Central memory CD8-positive, alpha-beta T cell (primary cell): ENCODE results near the gene TXLNA.

Source experiments
- ATAC-seq: fragments of 150-1000 bp; cut with Tn5 transposase; replicated peaks from 2 replicates; pipeline ENCODE4 v1.10.0; 2022; ENCODE audit warnings: mild to moderate bottlenecking, moderate FRiP score, moderate number of reproducible peaks; ENCODE audit not compliant: poor library complexity, severe bottlenecking; ENCODE audit errors: extremely low read depth
- DNase-seq, 2 donors: peaks; one replicate each; pipeline ENCODE4 v3.0.0; 2021; ENCODE audit warnings: low spot score in 2 of 2
- H3K27ac Mint-ChIP-seq: one replicate; pipeline ENCODE4 v1.8.0; 2022; ENCODE audit warnings: low read depth, mild to moderate bottlenecking, moderate library complexity, mixed read lengths
- H3K27me3 Mint-ChIP-seq: one replicate; pipeline ENCODE4 v1.8.0; 2022; ENCODE audit warnings: mixed read lengths
- H3K36me3 Mint-ChIP-seq: one replicate; pipeline ENCODE4 v1.8.0; 2022; ENCODE audit warnings: mild to moderate bottlenecking, moderate library complexity, mixed read lengths; ENCODE audit not compliant: insufficient read depth
- H3K4me1 Mint-ChIP-seq: one replicate; pipeline ENCODE4 v1.8.0; 2022; ENCODE audit warnings: mixed read lengths
- H3K4me3 Mint-ChIP-seq: one replicate; pipeline ENCODE4 v1.8.0; 2022; ENCODE audit warnings: mild to moderate bottlenecking, moderate library complexity, mixed read lengths
- H3K9me3 Mint-ChIP-seq: one replicate; pipeline ENCODE4 v1.8.0; 2022; ENCODE audit warnings: mixed read lengths

Gene TXLNA

DNA sequence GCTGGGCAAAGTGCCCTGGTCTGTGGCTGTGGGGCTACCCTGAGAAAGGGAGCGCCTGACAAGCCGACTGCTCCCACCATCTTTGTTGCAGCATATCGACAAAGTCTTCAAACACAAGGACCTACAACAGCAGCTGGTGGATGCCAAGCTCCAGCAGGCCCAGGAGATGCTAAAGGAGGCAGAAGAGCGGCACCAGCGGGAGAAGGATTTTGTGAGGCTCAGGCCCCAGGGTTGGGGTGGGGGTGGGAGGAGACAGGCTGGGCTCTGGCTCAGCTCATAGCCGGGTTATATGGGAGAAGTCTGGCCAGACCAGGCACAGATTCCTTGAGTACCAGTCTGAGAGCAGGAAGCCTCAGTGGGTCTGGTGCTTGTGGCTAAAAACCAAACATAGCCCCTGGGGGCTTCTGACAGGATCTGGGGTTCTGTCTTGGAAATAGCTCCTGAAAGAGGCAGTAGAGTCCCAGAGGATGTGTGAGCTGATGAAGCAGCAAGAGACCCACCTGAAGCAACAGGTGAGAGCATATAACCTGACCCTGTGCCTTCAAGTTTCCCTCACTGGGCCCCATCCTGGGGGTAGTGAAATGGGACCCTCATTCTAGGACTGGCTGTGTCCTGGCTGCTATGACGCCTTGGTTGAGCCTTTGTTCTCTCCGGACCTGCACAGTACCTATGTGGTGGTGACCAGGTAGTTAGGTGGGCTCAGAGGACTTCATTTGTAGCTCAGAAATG is 12.9 kb downstream of the TXLNA start:
- no peaks in the 10 kb centered on the region for H3K9me3 Mint-ChIP-seq
- no peak overlapping the region for H3K27ac Mint-ChIP-seq
- DNase-seq: no peak
- H3K27me3 Mint-ChIP-seq: no peaks in the 10 kb centered on the region
- no peak for ATAC-seq
- no peak overlapping the region for H3K4me3 Mint-ChIP-seq
- peaks cover 71% of the 10 kb centered on the region for H3K36me3 Mint-ChIP-seq
- H3K4me1 Mint-ChIP-seq: peaks cover 31% of the 10 kb centered on the region

DNA sequence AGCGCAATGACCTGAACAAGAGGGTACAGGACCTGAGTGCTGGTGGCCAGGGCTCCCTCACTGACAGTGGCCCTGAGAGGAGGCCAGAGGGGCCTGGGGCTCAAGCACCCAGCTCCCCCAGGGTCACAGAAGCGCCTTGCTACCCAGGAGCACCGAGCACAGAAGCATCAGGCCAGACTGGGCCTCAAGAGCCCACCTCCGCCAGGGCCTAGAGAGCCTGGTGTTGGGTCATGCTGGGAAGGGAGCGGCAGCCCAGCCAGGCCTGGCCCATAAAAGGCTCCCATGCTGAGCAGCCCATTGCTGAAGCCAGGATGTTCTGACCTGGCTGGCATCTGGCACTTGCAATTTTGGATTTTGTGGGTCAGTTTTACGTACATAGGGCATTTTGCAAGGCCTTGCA is 15.5 kb downstream of the TXLNA start:
- DNase-seq (no peak), ATAC-seq (no peak)
- H3K27ac Mint-ChIP-seq: no peak overlapping the region
- H3K4me3 Mint-ChIP-seq: no peak overlapping the region
- peaks cover 55% of the 10 kb centered on the region for H3K36me3 Mint-ChIP-seq
- H3K9me3 Mint-ChIP-seq: no peaks in the 10 kb centered on the region
- peaks cover 34% of the 10 kb centered on the region for H3K4me1 Mint-ChIP-seq
- no peaks in the 10 kb centered on the region for H3K27me3 Mint-ChIP-seq

DNA sequence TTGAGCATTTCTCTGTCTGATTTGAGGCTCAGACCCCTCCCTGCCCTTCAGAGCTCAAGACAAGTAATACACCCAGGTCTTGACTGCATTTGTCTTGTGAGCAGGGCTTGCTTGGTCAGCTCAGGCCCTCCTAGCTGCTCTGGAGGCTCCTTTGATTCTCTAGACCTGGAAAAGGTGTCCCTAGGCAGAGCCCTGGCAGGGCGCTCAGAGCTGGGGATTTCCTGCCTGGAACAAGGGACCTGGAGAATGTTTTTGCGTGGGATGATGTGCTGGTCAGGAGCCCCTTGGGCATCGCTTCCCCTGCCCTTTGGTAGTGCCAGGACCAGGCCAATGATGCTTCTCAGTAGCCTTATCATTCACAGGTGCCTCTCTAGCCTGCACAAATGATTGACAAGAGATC is 16.1 kb downstream of the TXLNA start:
- Mint-ChIP-seq H3K4me1 (peaks cover 39% of the 10 kb centered on the region), H3K27me3 (no peaks in the 10 kb centered on the region), H3K27ac (peak overlapping the region; percentile 41), H3K9me3 (no peaks in the 10 kb centered on the region), H3K4me3 (no peak overlapping the region), H3K36me3 (peaks cover 52% of the 10 kb centered on the region)
- DNase-seq (no peak), ATAC-seq (no peak)

DNA sequence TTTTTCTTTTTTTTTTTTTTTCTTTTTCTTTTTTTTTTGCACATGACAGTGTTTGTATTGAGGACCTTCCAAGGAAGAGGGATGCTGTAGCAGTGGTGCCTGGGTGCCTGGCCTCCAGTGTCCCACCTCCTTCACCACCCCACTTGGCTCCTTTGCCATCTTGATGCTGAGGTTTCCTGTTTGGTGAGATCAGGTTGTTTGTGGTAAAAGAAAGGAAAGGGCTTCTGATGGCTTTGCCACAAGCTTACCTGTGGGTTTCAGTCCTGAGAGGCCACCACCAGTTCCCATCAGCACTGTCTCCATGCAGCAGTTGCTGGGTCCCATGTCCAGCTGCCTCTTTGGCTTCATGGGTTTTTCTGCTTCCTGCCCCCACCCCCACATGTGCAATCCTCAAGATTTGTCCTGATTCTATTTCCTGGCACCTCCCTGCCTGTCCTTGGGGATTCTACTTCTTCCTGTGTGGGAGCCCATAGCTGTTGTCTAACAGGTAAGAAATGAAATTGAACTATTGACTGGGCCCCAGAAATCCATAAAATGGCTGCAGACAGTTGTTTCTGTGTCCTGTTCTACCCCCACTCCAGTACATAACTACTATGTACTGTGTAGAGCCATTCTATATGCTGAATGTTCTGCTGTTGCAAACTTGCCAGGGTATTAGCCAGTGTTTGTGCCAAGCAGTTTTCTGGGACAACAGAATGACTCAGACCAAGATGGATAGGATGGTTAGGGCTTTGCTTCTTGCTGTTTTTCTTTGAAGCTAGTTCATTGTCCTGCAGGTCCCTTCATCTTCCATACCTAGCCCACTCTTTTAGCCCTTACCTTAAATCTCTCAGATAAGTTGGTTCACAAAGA is 16.7 kb downstream of the TXLNA start:
- ATAC-seq (peak; percentile 7), DNase-seq (no peak)
- Mint-ChIP-seq H3K9me3 (no peaks in the 10 kb centered on the region), H3K27me3 (no peaks in the 10 kb centered on the region), H3K27ac (peak overlapping the region; percentile 41), H3K4me3 (peak overlapping the region; percentile 69), H3K4me1 (peaks cover 43% of the 10 kb centered on the region), H3K36me3 (peaks cover 45% of the 10 kb centered on the region)

DNA sequence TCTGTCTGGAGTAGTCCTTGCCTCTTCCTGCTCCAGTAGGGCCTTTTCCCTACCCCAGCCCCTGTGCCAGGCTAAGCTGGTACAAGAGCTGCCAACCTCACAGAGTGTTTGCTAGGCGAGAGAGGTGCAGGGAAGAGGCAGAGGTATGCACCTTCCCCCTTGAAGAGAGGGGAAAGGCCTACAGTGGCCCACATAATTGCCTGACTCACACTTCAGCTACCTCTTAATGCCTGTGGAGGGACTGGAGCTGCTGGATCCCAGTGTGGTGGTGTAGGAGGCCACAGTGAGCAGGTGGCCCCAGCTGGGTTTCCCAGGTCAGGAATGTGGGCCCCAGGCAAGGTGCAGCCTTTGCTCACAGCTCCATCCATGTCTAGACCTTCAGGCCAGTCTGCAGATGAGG is 17.6 kb downstream of the TXLNA start:
- no peak overlapping the region for H3K4me3 Mint-ChIP-seq
- H3K9me3 Mint-ChIP-seq: no peaks in the 10 kb centered on the region
- peaks cover 52% of the 10 kb centered on the region for H3K4me1 Mint-ChIP-seq
- peak overlapping the region; percentile 67 for H3K27ac Mint-ChIP-seq
- H3K36me3 Mint-ChIP-seq: peaks cover 36% of the 10 kb centered on the region
- H3K27me3 Mint-ChIP-seq: no peaks in the 10 kb centered on the region
- DNase-seq: no peak
- ATAC-seq: no peak

DNA sequence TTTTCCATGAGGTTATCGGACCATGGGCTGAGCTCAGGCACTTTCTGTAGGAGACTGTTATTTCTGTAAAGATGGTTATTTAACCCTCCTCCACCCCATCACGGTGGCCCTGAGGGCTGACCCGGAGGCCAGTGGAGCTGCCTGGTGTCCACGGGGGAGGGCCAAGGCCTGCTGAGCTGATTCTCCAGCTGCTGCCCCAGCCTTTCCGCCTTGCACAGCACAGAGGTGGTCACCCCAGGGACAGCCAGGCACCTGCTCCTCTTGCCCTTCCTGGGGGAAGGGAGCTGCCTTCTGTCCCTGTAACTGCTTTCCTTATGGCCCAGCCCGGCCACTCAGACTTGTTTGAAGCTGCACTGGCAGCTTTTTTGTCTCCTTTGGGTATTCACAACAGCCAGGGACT is 18.4 kb downstream of the TXLNA start:
- Mint-ChIP-seq H3K36me3 (peaks cover 30% of the 10 kb centered on the region), H3K4me3 (no peak overlapping the region)
- no peak for ATAC-seq

DNA sequence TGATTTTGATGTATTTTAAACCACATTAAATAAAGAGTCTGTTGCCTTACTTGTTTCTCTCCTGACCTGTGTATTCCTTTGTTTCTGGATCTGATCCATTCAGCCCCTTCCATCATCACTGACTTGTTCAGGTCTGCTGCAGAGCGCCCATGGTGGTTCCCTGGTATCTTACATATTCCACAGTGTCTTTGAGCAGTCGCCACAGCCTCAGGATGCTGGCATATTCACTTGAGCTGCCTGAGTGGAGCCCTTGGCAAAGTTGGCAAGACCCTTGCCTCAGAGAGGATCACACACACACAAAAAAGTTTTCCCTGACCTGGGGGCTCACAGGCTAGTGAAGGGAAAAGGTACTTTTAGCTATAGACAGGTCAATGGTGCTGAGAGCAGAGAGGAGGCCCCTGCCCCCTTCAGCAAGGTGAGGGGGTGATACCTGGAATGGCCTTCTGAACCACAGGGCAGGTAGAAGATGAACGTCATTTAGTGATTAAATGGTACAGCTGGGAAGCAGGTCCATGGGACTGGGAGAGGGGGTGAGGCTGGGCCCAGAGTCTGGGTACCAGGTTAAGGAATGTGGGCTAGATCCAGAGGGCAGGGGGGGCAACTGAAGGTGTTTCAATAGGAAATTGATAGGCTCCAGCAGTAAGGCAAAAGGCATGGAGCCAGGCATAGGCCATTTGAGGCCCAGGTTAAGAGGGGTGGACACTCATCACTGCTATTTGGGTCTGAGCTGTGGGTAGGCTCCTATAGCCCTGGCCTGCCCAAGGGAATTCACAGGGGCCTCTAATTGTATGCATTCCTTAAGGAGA is 19.0 kb downstream of the TXLNA start:
- DNase-seq (no peak), ATAC-seq (no peak)
- no peaks in the 10 kb centered on the region for H3K27me3 Mint-ChIP-seq
- no peaks in the 10 kb centered on the region for H3K9me3 Mint-ChIP-seq
- peaks cover 33% of the 10 kb centered on the region for H3K36me3 Mint-ChIP-seq
- peak overlapping the region; percentile 5 for H3K4me3 Mint-ChIP-seq
- peak overlapping the region; percentile 50 for H3K27ac Mint-ChIP-seq
- H3K4me1 Mint-ChIP-seq: peaks cover 54% of the 10 kb centered on the region

More for the DNA sequence above, 18.4 kb downstream of the TXLNA start:
- Mint-ChIP-seq H3K27ac (peak overlapping the region; percentile 67), H3K9me3 (no peaks in the 10 kb centered on the region), H3K27me3 (no peaks in the 10 kb centered on the region), H3K4me1 (peaks cover 57% of the 10 kb centered on the region)
- no peak for DNase-seq

DNA sequence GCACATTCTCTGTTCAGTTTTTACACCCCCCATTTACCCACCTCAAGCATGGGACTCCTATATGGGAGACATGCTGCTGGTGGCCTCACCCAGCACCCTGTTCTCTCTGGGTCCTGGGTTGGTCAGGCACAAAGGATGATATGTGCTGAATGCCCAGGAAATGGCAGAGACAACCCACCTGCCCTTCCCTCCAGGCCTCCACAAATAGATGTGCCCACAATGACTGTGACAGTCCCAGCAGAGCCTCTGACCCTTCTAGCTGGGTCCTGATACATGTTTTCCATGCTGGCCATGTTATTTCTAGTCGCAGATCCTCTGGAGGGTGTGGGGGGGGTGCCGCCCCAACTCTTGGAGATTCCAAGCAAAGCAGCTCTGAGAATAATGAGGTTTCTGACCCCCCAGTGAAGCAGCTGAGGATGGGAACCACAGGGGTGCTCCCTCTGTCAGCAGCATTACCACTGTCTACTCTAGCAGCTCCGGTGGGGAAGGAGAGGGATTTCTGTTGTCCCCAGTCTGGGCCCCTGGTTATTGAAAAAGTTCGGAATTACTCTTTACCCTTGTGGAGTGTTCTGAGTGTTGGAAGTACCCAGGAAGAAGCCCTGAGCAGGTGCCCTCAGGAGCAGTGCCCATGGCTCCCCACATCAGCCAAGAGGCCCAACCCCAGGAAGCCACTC is 19.7 kb downstream of the TXLNA start:
- Mint-ChIP-seq H3K4me1 (peaks cover 54% of the 10 kb centered on the region), H3K4me3 (no peak overlapping the region), H3K27ac (no peak overlapping the region)

DNA sequence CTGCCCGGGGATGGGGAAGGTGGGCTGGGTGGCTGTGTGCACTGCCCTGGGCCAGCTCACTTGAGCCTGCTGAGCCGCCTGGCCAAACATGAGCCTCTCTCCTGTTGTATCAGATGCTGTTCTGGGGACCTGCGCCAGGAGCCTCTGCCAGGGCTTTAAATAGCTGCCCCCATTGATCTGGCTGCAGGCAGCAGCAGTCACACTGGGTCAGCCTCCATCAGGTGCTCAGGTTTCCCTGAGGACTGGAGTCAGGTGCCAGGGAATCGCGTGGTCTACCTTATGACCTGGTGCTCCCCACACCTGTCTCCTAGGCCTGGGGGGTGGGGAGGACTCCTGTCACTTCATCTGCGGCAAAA is 20.2 kb downstream of the TXLNA start:
- no peak for ATAC-seq
- Mint-ChIP-seq H3K4me3 (peak overlapping the region; percentile 91), H3K27ac (peak overlapping the region; percentile 96), H3K9me3 (no peaks in the 10 kb centered on the region), H3K36me3 (peaks cover 22% of the 10 kb centered on the region), H3K27me3 (no peaks in the 10 kb centered on the region), H3K4me1 (peaks cover 54% of the 10 kb centered on the region)
- no peak for DNase-seq

More for the DNA sequence above, 19.7 kb downstream of the TXLNA start:
- ATAC-seq (no peak), DNase-seq (no peak)
- no peaks in the 10 kb centered on the region for H3K27me3 Mint-ChIP-seq
- peaks cover 26% of the 10 kb centered on the region for H3K36me3 Mint-ChIP-seq
- H3K9me3 Mint-ChIP-seq: no peaks in the 10 kb centered on the region

DNA sequence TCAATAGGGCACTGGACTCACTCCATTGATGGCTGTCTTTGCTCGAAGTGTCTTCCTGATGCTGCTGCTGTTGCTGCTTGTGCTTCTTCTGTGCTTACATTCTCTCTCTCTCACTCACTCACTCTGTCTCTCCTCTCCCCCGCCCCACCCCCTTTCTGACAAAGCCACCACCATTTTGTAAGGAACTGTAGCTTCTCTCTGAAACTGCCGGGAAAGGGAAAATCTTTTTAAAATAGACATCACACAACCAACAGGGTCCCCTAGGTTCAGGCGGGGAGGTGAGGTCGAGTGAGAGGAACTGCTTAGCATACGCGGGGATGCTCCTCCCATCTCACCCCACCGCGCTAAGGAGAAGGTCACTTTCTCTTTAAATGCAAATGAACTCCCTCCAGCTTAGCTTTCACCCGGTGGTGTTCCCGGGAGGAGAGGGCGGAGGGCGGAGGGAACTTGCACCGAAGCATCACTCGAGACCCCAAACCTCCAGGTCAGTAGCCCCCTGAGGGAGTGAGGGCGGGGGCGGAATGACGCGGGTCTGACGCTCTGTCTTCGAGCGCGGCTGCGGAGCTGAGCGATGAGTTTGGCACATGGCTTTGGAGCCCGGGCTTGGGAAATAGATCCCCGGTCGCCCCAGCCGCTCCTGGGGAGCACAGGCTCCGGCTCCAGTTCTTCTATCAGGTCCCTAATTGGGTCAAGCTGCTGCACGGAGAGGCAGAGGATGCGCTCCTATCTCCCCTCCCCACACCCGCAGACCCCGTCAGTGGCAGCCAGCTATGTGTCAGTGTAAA is 20.9 kb downstream of the TXLNA start, which contains the start of gene CCDC28B:
Gene CCDC28B (plus strand): TSS at position 370 of the 785 bp plus-strand sequence. CDS start 1,341 bp downstream, outside the sequence.
- Mint-ChIP-seq H3K36me3 (peaks cover 16% of the 10 kb centered on the region), H3K27ac (peak within 1 kb of the TSS; percentile 96), H3K27me3 (no peaks in the 10 kb centered on the region), H3K4me3 (peak within 1 kb of the TSS; percentile 91), H3K9me3 (no peaks in the 10 kb centered on the region), H3K4me1 (peaks cover 48% of the 10 kb centered on the region)
- peak; percentile 52 for ATAC-seq
- DNase-seq: peak; percentile 17 to 23

DNA sequence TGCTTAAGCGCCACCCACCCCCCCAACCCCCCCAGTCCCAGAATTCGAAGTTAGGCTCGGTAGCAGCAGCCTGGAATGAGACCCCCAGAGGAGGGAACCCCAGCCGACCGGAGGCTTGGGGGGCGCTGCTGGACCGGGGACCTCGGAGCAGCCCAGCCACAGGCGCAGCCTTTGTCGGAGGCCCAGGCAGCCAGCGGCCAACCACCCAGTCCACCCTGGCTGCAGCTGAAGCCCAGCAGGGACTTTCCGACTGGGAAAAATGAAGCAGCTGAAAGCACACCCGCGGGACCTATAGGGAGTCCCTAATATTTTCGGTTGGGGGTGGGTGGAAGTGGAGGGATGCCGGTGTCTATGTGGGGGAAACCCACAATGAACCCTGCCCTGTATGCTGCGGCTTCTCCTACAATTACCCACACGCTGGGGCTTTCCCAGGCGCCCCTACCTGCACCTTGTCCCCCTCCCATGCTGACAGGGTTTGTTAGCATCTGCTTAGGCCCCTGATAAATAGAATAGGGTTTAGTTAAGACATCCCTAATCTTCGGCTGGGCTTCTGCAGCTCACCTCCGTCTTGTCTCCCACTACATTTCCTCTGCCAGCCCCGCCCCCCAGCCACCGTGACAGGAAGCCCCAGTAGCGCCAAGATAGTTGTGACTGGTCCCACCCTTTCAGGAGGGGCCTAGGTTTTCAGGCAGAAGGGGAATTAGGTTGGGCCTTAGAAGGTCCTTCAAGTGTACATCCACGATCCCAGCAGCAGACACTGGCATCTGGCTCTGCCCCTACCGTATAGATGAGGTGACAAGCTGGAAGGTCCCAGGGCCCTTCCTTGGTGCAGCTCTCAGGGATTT is 21.8 kb downstream of the TXLNA start:
- Mint-ChIP-seq H3K27me3 (no peaks in the 10 kb centered on the region), H3K4me1 (peaks cover 48% of the 10 kb centered on the region), H3K9me3 (no peaks in the 10 kb centered on the region), H3K27ac (peak overlapping the region; percentile 96), H3K36me3 (peaks cover 8% of the 10 kb centered on the region), H3K4me3 (peak overlapping the region; percentile 91)
- peak; percentile 54 to 72 for DNase-seq
- peak; percentile 69 for ATAC-seq
